MM.1S (cell line): ENCODE data around the gene TNFRSF8.

Experiments used
- CTCF ChIP-seq: fragments of 300-600 bp; sonication (generic); IDR thresholded peaks from 2 replicates; pipeline ENCODE4 v1.5.1; 2016; ENCODE audit warnings: antibody characterized with exemption, low read length, mixed read lengths
- EZH2 ChIP-seq: fragments of 300-600 bp; sonication (generic); optimal IDR thresholded peaks from 2 replicates; pipeline ENCODE3; 2017; ENCODE audit warnings: low read depth, mild to moderate bottlenecking, antibody characterized with exemption, low read length, mixed read lengths
- EZH2phosphoT487 ChIP-seq: fragments of 300-600 bp; sonication (generic); IDR thresholded peaks from 2 replicates; pipeline ENCODE4 v1.6.1; 2018; ENCODE audit warnings: antibody characterized with exemption, low read length

GRCh38 chr1:12047120-12047876 is 15.8 kb upstream of the TNFRSF8 start:
- TF ChIP-seq CTCF (no peak), EZH2 (no peak), EZH2phosphoT487 (no peak)
